ENCODE measurements around the gene IL31RA.

Gene IL31RA

GRCh38 chr5:55914971-55915370, 63.8 kb downstream of the IL31RA start:
- Histone ChIP-seq H3K23ac (ENCODE audit: low read length) (no peak overlapping the region), H3K4me1 (ENCODE audit: control insufficient read depth in 1 of 2, insufficient read depth in 2 of 2, low read length in 2 of 2) (peaks cover 0 to 2% of the 10 kb centered on the region in 2 experiments), H2AK5ac (ENCODE audit: low read length) (no peak overlapping the region), H4K12ac (ENCODE audit: low read depth, low read length) (no peak overlapping the region), H4K8ac (ENCODE audit: low read depth, low read length) (no peak overlapping the region), H2AFZ (ENCODE audit: insufficient read depth, low read length, poor library complexity) (no peak overlapping the region), H3K14ac (ENCODE audit: low read length) (no peak overlapping the region), H2BK5ac (ENCODE audit: low read depth, low read length, poor library complexity) (no peak overlapping the region), H3K4me3 (ENCODE audit: low read depth, low read length) (no peak overlapping the region), H3K79me2 (ENCODE audit: control insufficient read depth, insufficient read depth, low read length, poor library complexity) (no peaks in the 10 kb centered on the region), H2BK12ac (ENCODE audit: low read length) (no peak overlapping the region), H2BK120ac (ENCODE audit: insufficient read depth, low read length, poor library complexity) (no peak overlapping the region), H3K9me3 (ENCODE audit: insufficient read depth, low read depth, low read length) (no peaks in the 10 kb centered on the region), H3K4ac (ENCODE audit: low read depth, low read length) (no peak overlapping the region), H3K79me1 (ENCODE audit: low read length) (no peaks in the 10 kb centered on the region), H3K36me3 (ENCODE audit: control insufficient read depth in 1 of 2, insufficient read depth in 2 of 2, low read length in 2 of 2) (no peaks in the 10 kb centered on the region), H3K9ac (ENCODE audit: low read length) (no peak overlapping the region), H3K27me3 (ENCODE audit: insufficient read depth, low read length) (no peaks in the 10 kb centered on the region), H3K27ac (ENCODE audit: low read depth, low read length) (no peak overlapping the region), H3K18ac (ENCODE audit: low read length) (no peak overlapping the region), H4K91ac (ENCODE audit: low read depth, low read length) (no peak overlapping the region), H3K4me2 (ENCODE audit: low read length) (no peak overlapping the region)
- DNase-seq, result no peak
- no CpG with 5 or more reads among the region's 2 CpGs for WGBS (ENCODE audit: extremely low coverage, insufficient coverage, insufficient read length)

DNA sequence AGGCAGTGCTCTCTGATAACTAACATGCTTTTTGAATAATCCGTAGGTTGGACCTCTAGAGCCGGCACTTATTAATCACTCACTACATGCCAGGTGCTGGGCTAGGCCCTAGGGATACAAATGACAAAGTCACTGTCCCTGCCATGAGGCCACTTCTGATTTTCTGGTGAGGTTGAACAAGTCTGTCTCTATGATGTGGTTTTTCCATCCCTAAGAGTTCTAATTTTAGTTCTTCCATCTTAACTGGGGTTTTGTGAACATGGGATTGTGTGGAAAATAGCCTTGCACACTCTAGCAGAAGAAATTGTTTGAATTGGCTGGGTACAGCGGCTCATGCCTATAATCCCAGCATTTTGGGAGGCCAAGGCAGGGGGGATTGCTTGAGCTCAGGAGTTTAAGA, 64.6 kb downstream of the IL31RA start:
- no peaks in the 10 kb centered on the region for H3K36me3 ChIP-seq (ENCODE audit: control insufficient read depth in 1 of 2, insufficient read depth in 2 of 2, low read length in 2 of 2)
- no peak overlapping the region for H3K18ac ChIP-seq (ENCODE audit: low read length)
- no peak overlapping the region for H4K91ac ChIP-seq (ENCODE audit: low read depth, low read length)
- no peak overlapping the region for H4K8ac ChIP-seq (ENCODE audit: low read depth, low read length)
- H3K23ac ChIP-seq (ENCODE audit: low read length), result no peak overlapping the region
- H3K4me2 ChIP-seq (ENCODE audit: low read length), result no peak overlapping the region
- H4K12ac ChIP-seq (ENCODE audit: low read depth, low read length), result no peak overlapping the region
- no peak overlapping the region for H3K4ac ChIP-seq (ENCODE audit: low read depth, low read length)
- no CpG with 5 or more reads among the region's 3 CpGs for WGBS (ENCODE audit: extremely low coverage, insufficient coverage, insufficient read length)
- no peaks in the 10 kb centered on the region for H3K79me2 ChIP-seq (ENCODE audit: control insufficient read depth, insufficient read depth, low read length, poor library complexity)
- H3K14ac ChIP-seq (ENCODE audit: low read length), result no peak overlapping the region
- H2BK120ac ChIP-seq (ENCODE audit: insufficient read depth, low read length, poor library complexity), result no peak overlapping the region
- H2BK5ac ChIP-seq (ENCODE audit: low read depth, low read length, poor library complexity), result no peak overlapping the region
- no peak overlapping the region for H3K9ac ChIP-seq (ENCODE audit: low read length)
- DNase-seq, result no peak
- H3K79me1 ChIP-seq (ENCODE audit: low read length), result no peaks in the 10 kb centered on the region
- H3K9me3 ChIP-seq (ENCODE audit: insufficient read depth, low read depth, low read length), result no peaks in the 10 kb centered on the region
- no peak overlapping the region for H3K27ac ChIP-seq (ENCODE audit: low read depth, low read length)
- H3K4me1 ChIP-seq (ENCODE audit: control insufficient read depth in 1 of 2, insufficient read depth in 2 of 2, low read length in 2 of 2), result peaks cover 0 to 2% of the 10 kb centered on the region in 2 experiments
- H3K4me3 ChIP-seq (ENCODE audit: low read depth, low read length), result no peak overlapping the region
- H2AFZ ChIP-seq (ENCODE audit: insufficient read depth, low read length, poor library complexity), result no peak overlapping the region
- no peaks in the 10 kb centered on the region for H3K27me3 ChIP-seq (ENCODE audit: insufficient read depth, low read length)
- H2AK5ac ChIP-seq (ENCODE audit: low read length), result no peak overlapping the region
- no peak overlapping the region for H2BK12ac ChIP-seq (ENCODE audit: low read length)

- H3K36me3 ChIP-seq (ENCODE audit: control insufficient read depth in 1 of 2, insufficient read depth in 2 of 2, low read length in 2 of 2), result no peaks in the 10 kb centered on the region
Observed at GRCh38 chr5:55916986-55917385, 65.8 kb downstream of the IL31RA start.

GRCh38 chr5:55917402-55918086, 66.4 kb downstream of the IL31RA start:
- H3K27ac ChIP-seq (ENCODE audit: low read depth, low read length), result no peak overlapping the region
- H4K91ac ChIP-seq (ENCODE audit: low read depth, low read length), result no peak overlapping the region
- no peak overlapping the region for H4K8ac ChIP-seq (ENCODE audit: low read depth, low read length)
- H2BK12ac ChIP-seq (ENCODE audit: low read length), result no peak overlapping the region
- no CpG with 5 or more reads among the region's 5 CpGs for WGBS (ENCODE audit: extremely low coverage, insufficient coverage, insufficient read length)
- no peak overlapping the region for H3K9ac ChIP-seq (ENCODE audit: low read length)
- no peak overlapping the region for H3K14ac ChIP-seq (ENCODE audit: low read length)
- no peak for DNase-seq
- no peak overlapping the region for H3K4ac ChIP-seq (ENCODE audit: low read depth, low read length)
- no peaks in the 10 kb centered on the region for H3K9me3 ChIP-seq (ENCODE audit: insufficient read depth, low read depth, low read length)
- H3K18ac ChIP-seq (ENCODE audit: low read length), result no peak overlapping the region
- H2BK120ac ChIP-seq (ENCODE audit: insufficient read depth, low read length, poor library complexity), result no peak overlapping the region
- H2BK5ac ChIP-seq (ENCODE audit: low read depth, low read length, poor library complexity), result no peak overlapping the region
- H3K79me2 ChIP-seq (ENCODE audit: control insufficient read depth, insufficient read depth, low read length, poor library complexity), result no peaks in the 10 kb centered on the region
- no peak overlapping the region for H3K23ac ChIP-seq (ENCODE audit: low read length)
- H2AFZ ChIP-seq (ENCODE audit: insufficient read depth, low read length, poor library complexity), result no peak overlapping the region
- no peak overlapping the region for H4K12ac ChIP-seq (ENCODE audit: low read depth, low read length)
- H3K36me3 ChIP-seq (ENCODE audit: control insufficient read depth in 1 of 2, insufficient read depth in 2 of 2, low read length in 2 of 2), result no peaks in the 10 kb centered on the region
- H3K27me3 ChIP-seq (ENCODE audit: insufficient read depth, low read length), result no peaks in the 10 kb centered on the region
- no peak overlapping the region for H3K4me3 ChIP-seq (ENCODE audit: low read depth, low read length)
- H2AK5ac ChIP-seq (ENCODE audit: low read length), result no peak overlapping the region
- H3K4me2 ChIP-seq (ENCODE audit: low read length), result no peak overlapping the region
- H3K79me1 ChIP-seq (ENCODE audit: low read length), result no peaks in the 10 kb centered on the region
- H3K4me1 ChIP-seq (ENCODE audit: control insufficient read depth in 1 of 2, insufficient read depth in 2 of 2, low read length in 2 of 2), result peaks cover 0 to 2% of the 10 kb centered on the region in 2 experiments

More at GRCh38 chr5:55916986-55917385, 65.8 kb downstream of the IL31RA start:
- Histone ChIP-seq H3K14ac (ENCODE audit: low read length) (no peak overlapping the region), H2BK5ac (ENCODE audit: low read depth, low read length, poor library complexity) (no peak overlapping the region), H3K79me1 (ENCODE audit: low read length) (no peaks in the 10 kb centered on the region), H3K79me2 (ENCODE audit: control insufficient read depth, insufficient read depth, low read length, poor library complexity) (no peaks in the 10 kb centered on the region), H3K18ac (ENCODE audit: low read length) (no peak overlapping the region), H3K27ac (ENCODE audit: low read depth, low read length) (no peak overlapping the region), H3K23ac (ENCODE audit: low read length) (no peak overlapping the region), H3K27me3 (ENCODE audit: insufficient read depth, low read length) (no peaks in the 10 kb centered on the region), H3K9me3 (ENCODE audit: insufficient read depth, low read depth, low read length) (no peaks in the 10 kb centered on the region), H3K4me2 (ENCODE audit: low read length) (no peak overlapping the region), H2BK120ac (ENCODE audit: insufficient read depth, low read length, poor library complexity) (no peak overlapping the region), H4K91ac (ENCODE audit: low read depth, low read length) (no peak overlapping the region), H4K8ac (ENCODE audit: low read depth, low read length) (no peak overlapping the region), H3K4ac (ENCODE audit: low read depth, low read length) (no peak overlapping the region), H3K9ac (ENCODE audit: low read length) (no peak overlapping the region), H2BK12ac (ENCODE audit: low read length) (no peak overlapping the region), H2AK5ac (ENCODE audit: low read length) (no peak overlapping the region), H3K4me1 (ENCODE audit: control insufficient read depth in 1 of 2, insufficient read depth in 2 of 2, low read length in 2 of 2) (peaks cover 0 to 2% of the 10 kb centered on the region in 2 experiments), H3K4me3 (ENCODE audit: low read depth, low read length) (no peak overlapping the region), H4K12ac (ENCODE audit: low read depth, low read length) (no peak overlapping the region), H2AFZ (ENCODE audit: insufficient read depth, low read length, poor library complexity) (no peak overlapping the region)
- no CpG with 5 or more reads among the region's 10 CpGs for WGBS (ENCODE audit: extremely low coverage, insufficient coverage, insufficient read length)
- DNase-seq, result no peak

Measured in trophoblast cell (in vitro differentiated cells and primary cell).